Endothelial cell of umbilical vein (primary cell): ENCODE results near the gene B3GALNT2. TPM values are rescaled to one million over a fixed set of nuclear protein-coding genes. Genes with fewer than 3 reads are reported as not detected.
"Not testable (repeated sequence)": the region's sequence is repeated elsewhere in the genome, so short reads cannot be mapped to it uniquely, and the experiment has no call there.

ENCODE experiments used
- BruUV-seq: library from RNA; stranded (reverse); fragments of 400-500 nt; replicated peaks from 2 replicates; lab custom pipeline; 2021; lab: Mats Ljungman, UMichigan
- CTCF ChIA-PET: fragments of 300-600, 350-600 bp; sonication (Branson Sonifier 250); formaldehyde crosslinking; loops from one replicate; lab custom pipeline; 2021; ENCODE audit warnings: antibody characterized with exemption, inconsistent platforms; lab: Charles Lee
- POLR2A ChIA-PET: fragments of 300-600, 350-600 bp; sonication (Branson Sonifier 250); formaldehyde crosslinking; loops from one replicate; lab custom pipeline; 2021; ENCODE audit warnings: antibody characterized with exemption, inconsistent platforms; lab: Charles Lee
- DNase-seq: peaks from one replicate; pipeline ENCODE4 v3.0.0-alpha.2; 2011; ENCODE audit warnings: low read depth, low spot score
- FAIRE-seq: peaks from 2 replicates; lab custom pipeline; 2011; peaks lifted over from hg19 to GRCh38; lab: Jason Lieb, UNC
- H2AFZ ChIP-seq: 2 replicates; pipeline ENCODE4 v1.6.0; 2012; ENCODE audit warnings: low read depth, low read length, control low read depth, inconsistent platforms
- H3K27ac ChIP-seq: 2 replicates; pipeline ENCODE4 v1.5.1; 2011; ENCODE audit warnings: low read depth, mild to moderate bottlenecking, control low read depth, low read length, moderate library complexity; ENCODE audit not compliant: insufficient read depth
- H3K27me3 ChIP-seq, 2 experiments: 2 replicates each; pipeline versions ENCODE4 v1.6.0 to v1.6.1; 2011; ENCODE audit warnings: low read length in 2 of 2, mixed read lengths in 1 of 2; ENCODE audit not compliant: control insufficient read depth in 2 of 2, insufficient read depth in 2 of 2
- H3K36me3 ChIP-seq, 2 experiments: 2 replicates in 1 of 2; 3 replicates in 1 of 2; pipeline ENCODE4 v1.5.1; 2011; ENCODE audit warnings: low read length in 2 of 2, mild to moderate bottlenecking in 1 of 2, moderate library complexity in 1 of 2; ENCODE audit not compliant: control insufficient read depth in 2 of 2, insufficient read depth in 2 of 2; ENCODE audit errors: extremely low read depth in 1 of 2
- H3K4me1 ChIP-seq: 3 replicates; pipeline ENCODE4 v1.5.1; 2011; ENCODE audit warnings: mild to moderate bottlenecking, low read length; ENCODE audit not compliant: control insufficient read depth, insufficient read depth; ENCODE audit errors: extremely low read depth
- H3K4me2 ChIP-seq: 2 replicates; pipeline ENCODE4 v1.6.1; 2011; ENCODE audit warnings: low read length, control low read depth, mixed read lengths; ENCODE audit not compliant: insufficient read depth
- H3K4me3 ChIP-seq, 3 experiments: fragments of 200-600 bp in 1 of 3; sonication (generic), shearing (Covaris generic) in 1 of 3; replicated peaks in 1 of 3; 2 replicates each; pipeline ENCODE4 v1.5.1; 2011 to 2016; ENCODE audit warnings: control low read depth in 3 of 3, low read length in 3 of 3, mild to moderate bottlenecking in 2 of 3, inconsistent platforms in 1 of 3, low read depth in 1 of 3, moderate library complexity in 1 of 3; ENCODE audit not compliant: insufficient read depth in 1 of 3
- H3K79me2 ChIP-seq: 2 replicates; pipeline ENCODE4 v1.6.0; 2012; ENCODE audit warnings: low read length, inconsistent platforms; ENCODE audit not compliant: control insufficient read depth, insufficient read depth
- H3K9ac ChIP-seq: replicated peaks from 2 replicates; pipeline ENCODE3; 2011; ENCODE audit warnings: low read length, control low read depth; ENCODE audit not compliant: insufficient read depth; ENCODE audit errors: extremely low read depth
- H3K9me1 ChIP-seq: replicated peaks from 3 replicates; pipeline ENCODE4 v1.6.0; 2011; ENCODE audit warnings: mild to moderate bottlenecking, low read length; ENCODE audit not compliant: control insufficient read depth, insufficient read depth; ENCODE audit errors: extremely low read depth
- H3K9me3 ChIP-seq: replicated peaks from 2 replicates; pipeline ENCODE4 v1.5.1; 2012; ENCODE audit warnings: low read length, inconsistent platforms; ENCODE audit not compliant: control insufficient read depth, insufficient read depth
- H4K20me1 ChIP-seq: replicated peaks from 2 replicates; pipeline ENCODE3; 2011; ENCODE audit warnings: mild to moderate bottlenecking, low read length; ENCODE audit not compliant: control insufficient read depth, insufficient read depth; ENCODE audit errors: extremely low read depth
- CTCF ChIP-seq, 2 donors: IDR thresholded peaks; 1 replicate in 1 of 2; 2 replicates in 1 of 2; pipeline ENCODE4 v1.5.1; 2011; ENCODE audit warnings: low read length in 2 of 2, mild to moderate bottlenecking in 2 of 2, moderate library complexity in 2 of 2, control low read depth in 1 of 2, inconsistent platforms in 1 of 2, low read depth in 1 of 2; ENCODE audit not compliant: insufficient read depth in 1 of 2; ENCODE audit errors: extremely low read depth in 1 of 2
- EZH2 ChIP-seq: IDR thresholded peaks from 2 replicates; pipeline ENCODE4 v1.6.1; 2012; ENCODE audit warnings: borderline replicate concordance, low read depth, mild to moderate bottlenecking, moderate library complexity, low read length, inconsistent platforms; ENCODE audit not compliant: severe bottlenecking
- FOS ChIP-seq: IDR thresholded peaks from 2 replicates; pipeline ENCODE4 v1.6.1; 2011; ENCODE audit warnings: mild to moderate bottlenecking, low read length, moderate library complexity, borderline replicate concordance; ENCODE audit not compliant: insufficient read depth
- JUN ChIP-seq: IDR thresholded peaks from 2 replicates; pipeline ENCODE4 v1.6.1; 2011; ENCODE audit warnings: borderline replicate concordance, low read depth; ENCODE audit not compliant: insufficient read length, insufficient read depth
- MAX ChIP-seq: IDR thresholded peaks from 2 replicates; pipeline ENCODE4 v1.6.1; 2011; ENCODE audit not compliant: insufficient read depth, insufficient read length
- MYC ChIP-seq: IDR thresholded peaks from one replicate; pipeline ENCODE4 v1.6.1; 2011; ENCODE audit warnings: mild to moderate bottlenecking, low read depth, low read length
- POLR2A ChIP-seq: IDR thresholded peaks from 2 replicates; pipeline ENCODE4 v1.6.1; 2012; ENCODE audit warnings: low read depth, mild to moderate bottlenecking, control low read depth, low read length
- dilution Hi-C: fragments of 300-500 bp; cut with MboI; formaldehyde crosslinking; loops from one replicate; pipeline ENCODE4 v1.15.0; 2019; ENCODE audit warnings: low sequenced_read_pairs; ENCODE audit not compliant: extremely low pct_ligation_motif_present
- intact Hi-C: fragments of 100-400 bp; cut with micrococcal nuclease; formaldehyde crosslinking; loops from one replicate; pipeline ENCODE4 v1.10.0; 2022
- polyA plus RNA-seq, 4 experiments: library from polyadenylated mRNA; depleted of rRNA in 3 of 4; stranded (reverse) in 3 of 4; unstranded in 1 of 4; fragments of >200 nt; gene quantifications; 2 replicates each; pipeline versions ENCODE4 v1.2.1 to v1.2.3, GENCODE V29; 2011 to 2012; ENCODE audit warnings: missing spikeins in 1 of 4
- total RNA-seq: library from RNA; stranded (reverse); gene quantifications from 2 replicates; pipeline ENCODE4 v1.2.3, GENCODE V29; 2021

B3GALNT2 gene
- total and polyA plus RNA-seq, 2 donors (not counting 3 experiments of a cell fraction or from before 2014, with no cell fraction given): 12.0 to 32.2 TPM

GRCh38 chr1:235546369-235547155, 42.3 kb upstream of the B3GALNT2 start:
- DNase-seq, H4K20me1 ChIP-seq, H2AFZ ChIP-seq, H3K4me3 ChIP-seq, H3K4me1 ChIP-seq, dilution Hi-C loops, H3K9me1 ChIP-seq, H3K9ac ChIP-seq, POLR2A ChIA-PET, H3K27me3 ChIP-seq, H3K36me3 ChIP-seq, H3K79me2 ChIP-seq, H3K27ac ChIP-seq, H3K4me2 ChIP-seq, H3K9me3 ChIP-seq, BruUV-seq, FAIRE-seq, intact Hi-C loops: not testable (repeated sequence)
- CTCF ChIA-PET: interaction anchor here (0.9 kb wide), 1 partner anchor 54 kb away, joined by 5 read pairs; no protein-coding TSS in a partner anchor

GRCh38 chr1:235545292-235545930, 41.2 kb upstream of the B3GALNT2 start:
- Histone ChIP-seq H3K4me2 (no peak overlapping the region), H2AFZ (no peak overlapping the region), H3K4me3 (no peak overlapping the region), H4K20me1 (no peaks in the 10 kb centered on the region), H3K9me3 (no peaks in the 10 kb centered on the region), H3K79me2 (no peaks in the 10 kb centered on the region), H3K36me3 (no peaks in the 10 kb centered on the region), H3K27me3 (no peaks in the 10 kb centered on the region), H3K9ac (no peak overlapping the region), H3K9me1 (no peaks in the 10 kb centered on the region), H3K4me1 (no peaks in the 10 kb centered on the region), H3K27ac (no peak overlapping the region)
- dilution Hi-C loops (no loop called here), intact Hi-C loops (no loop called here)
- ChIA-PET CTCF (no interaction called here), POLR2A (no interaction called here)
- no peak for DNase-seq
- TF ChIP-seq FOS (no peak), CTCF (IDR thresholded peaks at IDR 0.05; ENCODE audit: extremely low read depth in 1 of 2, insufficient read depth in 1 of 2, low read depth in 1 of 2, low read length in 2 of 2) (no peak), JUN (no peak), EZH2 (no peak), POLR2A (no peak), MAX (no peak), MYC (no peak)
- no peak for FAIRE-seq
- no TSS peak for BruUV-seq

GRCh38 chr1:235542845-235543244, 38.6 kb upstream of the B3GALNT2 start:
- H3K79me2 ChIP-seq, intact Hi-C loops, H3K4me2 ChIP-seq, H3K9me1 ChIP-seq, FAIRE-seq, POLR2A ChIA-PET, H3K9ac ChIP-seq, H3K4me3 ChIP-seq, H2AFZ ChIP-seq, H3K36me3 ChIP-seq, H3K4me1 ChIP-seq, CTCF ChIA-PET, H3K27ac ChIP-seq, H3K27me3 ChIP-seq, dilution Hi-C loops, BruUV-seq, H3K9me3 ChIP-seq, DNase-seq, H4K20me1 ChIP-seq: not testable (repeated sequence)
